Measurements from ENCODE around the gene CILP.
"Not testable (repeated sequence)": the region's sequence is repeated elsewhere in the genome, so short reads cannot be mapped to it uniquely, and the experiment has no call there.

Gene CILP

GRCh38 chr15:65246026-65246714, 34.9 kb upstream of the CILP start:
- in situ Hi-C loops (cut with HindIII; ENCODE audit: low pct_unique_long_range_greater_than_20kb, low sequenced_read_pairs): no loop called here
- TF ChIP-seq JUND (IDR thresholded peaks at IDR 0.05; ENCODE audit: low read depth): no peak
- DNase-seq (ENCODE audit: low read depth in 1 of 2, low spot score in 1 of 2): no peak

- in situ Hi-C loops (cut with HindIII; ENCODE audit: low pct_unique_long_range_greater_than_20kb, low sequenced_read_pairs): no loop called here
- no peak for TF ChIP-seq JUND (IDR thresholded peaks at IDR 0.05; ENCODE audit: low read depth)
- no peak for DNase-seq (ENCODE audit: low read depth in 1 of 2, low spot score in 1 of 2)
Measured at GRCh38 chr15:65245096-65245856, 34.0 kb upstream of the CILP start.

- in situ Hi-C loops (cut with HindIII; ENCODE audit: low pct_unique_long_range_greater_than_20kb, low sequenced_read_pairs): no loop called here
- TF ChIP-seq JUND (IDR thresholded peaks at IDR 0.05; ENCODE audit: low read depth): no peak
- DNase-seq (ENCODE audit: low read depth in 1 of 2, low spot score in 1 of 2): no peak
Measured at GRCh38 chr15:65244638-65245037, 33.4 kb upstream of the CILP start.

- in situ Hi-C loops (cut with HindIII; ENCODE audit: low pct_unique_long_range_greater_than_20kb, low sequenced_read_pairs): not testable (repeated sequence)
Measured at GRCh38 chr15:65236443-65236842, 25.2 kb upstream of the CILP start.

DNA sequence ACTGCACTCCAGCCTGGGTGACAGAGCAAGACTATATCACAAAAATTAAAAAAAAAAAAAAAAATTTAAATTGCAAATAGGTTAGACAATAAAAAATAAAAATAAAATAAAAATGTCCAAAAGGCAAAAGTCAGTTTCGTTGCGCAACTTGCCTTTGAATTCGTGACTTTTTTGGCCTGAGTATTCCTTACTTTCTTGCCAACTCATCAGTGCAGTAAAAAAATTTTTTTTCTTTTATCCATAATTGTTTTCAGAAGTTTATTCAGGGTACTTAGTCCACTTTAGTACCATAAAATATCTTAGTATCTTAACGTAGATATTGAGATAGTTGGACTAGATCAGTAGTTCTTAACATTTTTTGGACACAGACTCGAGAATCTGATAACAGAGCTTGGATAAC, 22.4 kb upstream of the CILP start:
- no peak for TF ChIP-seq JUND (IDR thresholded peaks at IDR 0.05; ENCODE audit: low read depth)
- no peak for DNase-seq (ENCODE audit: low read depth in 1 of 2, low spot score in 1 of 2)
- in situ Hi-C loops (cut with HindIII; ENCODE audit: low pct_unique_long_range_greater_than_20kb, low sequenced_read_pairs): no loop called here

More at GRCh38 chr15:65236443-65236842, 25.2 kb upstream of the CILP start:
- DNase-seq (ENCODE audit: low read depth in 1 of 2, low spot score in 1 of 2): not testable (repeated sequence)

GRCh38 chr15:65232520-65232919, 21.2 kb upstream of the CILP start:
- in situ Hi-C loops (cut with HindIII; ENCODE audit: low pct_unique_long_range_greater_than_20kb, low sequenced_read_pairs): no loop called here
- TF ChIP-seq JUND (IDR thresholded peaks at IDR 0.05; ENCODE audit: low read depth): no peak
- no peak for DNase-seq (ENCODE audit: low read depth in 1 of 2, low spot score in 1 of 2)

DNA sequence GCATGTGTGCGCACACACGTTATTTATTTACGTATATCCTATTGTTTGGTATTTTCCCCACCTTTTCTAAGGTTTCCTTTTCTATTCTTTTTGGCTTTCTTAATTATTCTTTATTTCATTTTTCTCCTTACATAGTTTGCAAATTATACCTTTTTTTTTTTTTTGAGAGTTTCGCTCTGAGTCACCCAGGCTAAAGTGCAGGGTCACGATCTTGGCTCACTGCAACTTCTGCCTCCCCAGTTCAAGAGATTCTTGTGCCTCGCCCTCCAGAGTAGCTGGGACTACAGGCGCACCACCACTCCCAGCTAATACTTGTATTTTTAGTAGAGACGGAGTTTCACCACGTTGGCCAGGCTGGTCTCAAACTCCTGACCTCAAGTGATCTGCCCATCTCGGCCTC, 20.0 kb upstream of the CILP start:
- no peak for TF ChIP-seq JUND (IDR thresholded peaks at IDR 0.05; ENCODE audit: low read depth)
- DNase-seq (ENCODE audit: low read depth in 1 of 2, low spot score in 1 of 2): no peak
- in situ Hi-C loops (cut with HindIII; ENCODE audit: low pct_unique_long_range_greater_than_20kb, low sequenced_read_pairs): no loop called here

GRCh38 chr15:65226901-65227300, 15.6 kb upstream of the CILP start:
- DNase-seq (ENCODE audit: low read depth in 1 of 2, low spot score in 1 of 2); in situ Hi-C loops (cut with HindIII; ENCODE audit: low pct_unique_long_range_greater_than_20kb, low sequenced_read_pairs): not testable (repeated sequence)

GRCh38 chr15:65226221-65226620, 14.9 kb upstream of the CILP start:
- in situ Hi-C loops (cut with HindIII; ENCODE audit: low pct_unique_long_range_greater_than_20kb, low sequenced_read_pairs): no loop called here
- no peak for TF ChIP-seq JUND (IDR thresholded peaks at IDR 0.05; ENCODE audit: low read depth)
- no peak for DNase-seq (ENCODE audit: low read depth in 1 of 2, low spot score in 1 of 2)

- DNase-seq (ENCODE audit: low read depth in 1 of 2, low spot score in 1 of 2): no peak
- TF ChIP-seq JUND (IDR thresholded peaks at IDR 0.05; ENCODE audit: low read depth): no peak
- in situ Hi-C loops (cut with HindIII; ENCODE audit: low pct_unique_long_range_greater_than_20kb, low sequenced_read_pairs): no loop called here
Measured at GRCh38 chr15:65223996-65224395, 12.7 kb upstream of the CILP start.

DNA sequence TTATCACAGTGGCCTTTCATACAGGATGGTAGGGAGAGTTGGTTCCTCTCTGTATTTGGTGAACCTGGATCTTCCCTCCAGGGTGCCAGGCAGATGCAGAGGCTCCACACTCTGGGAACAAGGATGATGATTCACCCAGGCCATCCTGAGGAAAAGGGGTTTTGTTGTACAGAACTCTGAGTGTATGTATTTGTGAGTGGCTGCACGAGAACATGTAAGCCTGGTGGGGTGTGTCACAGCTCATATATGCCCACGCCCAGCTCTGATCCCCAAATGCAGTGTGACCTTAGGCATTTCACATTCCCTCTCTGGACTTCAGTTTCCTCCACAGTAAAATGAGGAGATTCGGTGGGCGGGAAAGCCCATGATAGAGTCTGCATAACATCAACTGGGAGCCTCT, 11.6 kb upstream of the CILP start:
- in situ Hi-C loops (cut with HindIII; ENCODE audit: low pct_unique_long_range_greater_than_20kb, low sequenced_read_pairs): no loop called here
- no peak for TF ChIP-seq JUND (IDR thresholded peaks at IDR 0.05; ENCODE audit: low read depth)
- DNase-seq (ENCODE audit: low read depth in 1 of 2, low spot score in 1 of 2): no peak

GRCh38 chr15:65221697-65222096, 10.4 kb upstream of the CILP start:
- no peak for TF ChIP-seq JUND (IDR thresholded peaks at IDR 0.05; ENCODE audit: low read depth)
- in situ Hi-C loops (cut with HindIII; ENCODE audit: low pct_unique_long_range_greater_than_20kb, low sequenced_read_pairs): no loop called here
- no peak for DNase-seq (ENCODE audit: low read depth in 1 of 2, low spot score in 1 of 2)

GRCh38 chr15:65219137-65219536, 7.9 kb upstream of the CILP start:
- in situ Hi-C loops (cut with HindIII; ENCODE audit: low pct_unique_long_range_greater_than_20kb, low sequenced_read_pairs): no loop called here
- TF ChIP-seq JUND (IDR thresholded peaks at IDR 0.05; ENCODE audit: low read depth): no peak
- DNase-seq (ENCODE audit: low read depth in 1 of 2, low spot score in 1 of 2): no peak

All from T47D (cell line).